DMS 273 (cell line): ENCODE data around the gene PDGFRB.

ENCODE experiments used
- DNase-seq: peaks from one replicate; lab custom pipeline; 2025; ENCODE audit not compliant: unreplicated experiment; lab: John Stamatoyannopoulos, UW

The PDGFRB gene

GRCh38 chr5:150155258-150156026 is at the start of gene PDGFRB:
Gene PDGFRB, minus strand, starts transcription at chr5:150155845. Its CDS starts 18,798 bp downstream, at chr5:150137047.
- peak; percentile 47 for DNase-seq

DNA sequence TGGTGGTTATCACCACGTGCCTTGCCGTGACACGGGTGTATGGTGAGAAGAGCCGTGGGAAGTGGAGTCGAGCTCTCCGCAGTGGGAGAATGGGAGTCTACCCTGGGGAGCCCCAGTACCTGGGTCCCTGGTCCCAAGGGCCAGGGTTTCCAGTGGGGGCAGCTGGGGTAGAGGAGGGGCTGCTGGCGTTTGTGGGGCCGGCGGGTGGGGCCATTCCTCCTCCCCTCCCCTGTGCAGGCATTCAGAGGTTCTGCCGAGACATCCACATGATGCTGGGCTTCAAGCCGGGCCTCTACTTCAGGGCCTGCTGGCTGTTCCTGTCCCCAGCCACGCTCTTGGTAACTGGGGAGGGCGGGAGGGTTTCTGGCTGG is 48.9 kb upstream of the PDGFRB start:
- no peak for DNase-seq

GRCh38 chr5:150203832-150204589 is 48.4 kb upstream of the PDGFRB start:
- DNase-seq, result no peak

- no peak for DNase-seq
These were observed 46.9 kb upstream of the PDGFRB start for GRCh38 chr5:150202501-150202900.

- no peak for DNase-seq
These were observed 41.8 kb upstream of the PDGFRB start for GRCh38 chr5:150197476-150197875.

DNA sequence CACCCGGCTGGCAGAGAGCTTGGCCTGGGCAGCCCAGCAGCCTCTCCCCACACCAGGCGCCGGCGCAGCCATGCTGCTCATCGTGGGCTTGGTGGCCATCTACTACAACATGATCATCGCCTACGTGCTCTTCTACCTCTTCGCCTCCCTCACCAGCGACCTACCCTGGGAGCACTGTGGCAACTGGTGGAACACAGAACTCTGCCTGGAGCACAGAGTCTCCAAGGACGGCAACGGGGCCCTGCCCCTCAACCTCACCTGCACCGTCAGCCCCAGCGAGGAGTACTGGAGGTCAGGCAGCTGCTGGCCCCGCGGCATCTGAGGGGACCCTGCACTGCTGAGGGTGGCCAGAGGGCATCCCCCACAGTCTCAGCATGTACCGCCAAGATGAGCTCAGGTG is 41.3 kb upstream of the PDGFRB start:
- DNase-seq, result no peak

GRCh38 chr5:150196514-150196913 is 40.9 kb upstream of the PDGFRB start:
- no peak for DNase-seq

GRCh38 chr5:150195736-150196485 is 40.3 kb upstream of the PDGFRB start:
- no peak for DNase-seq

DNA sequence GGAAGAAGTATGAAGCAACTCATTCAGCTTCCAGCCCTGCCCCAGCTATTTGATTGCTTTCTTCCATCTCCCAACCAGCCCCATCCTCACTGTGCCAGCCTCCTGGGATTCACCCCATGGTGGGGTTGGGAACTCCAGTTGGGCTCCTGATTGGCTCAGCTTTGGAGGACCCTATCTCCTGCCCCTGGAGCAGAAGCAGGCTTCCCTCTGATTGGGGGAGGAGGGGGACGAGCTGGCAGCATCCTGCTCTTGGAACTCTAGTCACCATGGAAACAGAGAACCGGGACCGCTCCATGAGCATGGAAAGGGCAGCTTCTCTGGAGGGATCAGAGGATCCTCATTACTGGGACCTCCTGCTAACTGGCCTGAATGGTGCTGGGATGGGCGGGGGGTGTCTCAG is 36.8 kb upstream of the PDGFRB start:
- peak; percentile 25 for DNase-seq

DNA sequence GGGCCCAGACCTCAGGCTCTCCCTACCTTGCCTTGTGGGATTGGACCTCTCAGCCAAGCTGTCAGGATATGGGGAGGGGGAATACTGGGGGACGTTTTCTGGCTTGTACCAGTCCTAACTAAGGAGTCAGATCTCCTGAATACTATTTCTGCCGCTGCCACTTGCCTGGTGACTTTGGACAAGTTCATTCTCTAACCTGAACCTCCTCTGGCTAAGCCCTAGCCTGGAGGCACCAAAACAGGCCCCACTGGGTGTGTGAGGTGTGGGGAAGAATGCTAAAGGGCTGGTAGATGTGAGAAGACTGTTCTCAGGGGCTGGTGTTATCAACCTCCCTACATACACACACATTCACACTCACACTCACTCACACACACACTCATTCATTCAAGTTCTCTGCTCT is 35.3 kb upstream of the PDGFRB start:
- no peak for DNase-seq

- DNase-seq, result no peak
These were observed 34.9 kb upstream of the PDGFRB start for GRCh38 chr5:150190503-150190979.

- DNase-seq, result no peak
These were observed 34.3 kb upstream of the PDGFRB start, which contains the start of gene SLC6A7 for GRCh38 chr5:150189728-150190502. Gene SLC6A7, plus strand, starts transcription at chr5:150190062. Its CDS starts 266 bp downstream, at chr5:150190328.

DNA sequence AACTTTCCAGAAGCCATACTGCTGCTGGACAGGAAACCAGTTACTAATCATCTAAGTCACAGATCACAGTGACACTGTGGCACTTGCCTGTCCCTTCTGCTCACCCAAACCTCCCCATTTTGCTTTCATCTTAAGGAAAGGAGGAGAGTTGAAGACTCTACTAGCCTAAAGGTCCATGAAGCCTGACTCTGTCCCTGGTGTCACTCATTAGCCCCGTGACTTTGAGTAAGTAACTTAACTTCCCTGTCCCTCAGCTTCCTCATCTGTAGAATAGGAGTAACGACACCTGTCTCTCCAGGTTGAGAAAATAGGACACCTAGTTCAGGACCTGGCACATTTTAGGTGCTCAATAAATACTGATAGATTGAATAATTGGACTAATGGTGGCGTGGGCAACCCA is 33.7 kb upstream of the PDGFRB start:
- DNase-seq, result no peak

DNA sequence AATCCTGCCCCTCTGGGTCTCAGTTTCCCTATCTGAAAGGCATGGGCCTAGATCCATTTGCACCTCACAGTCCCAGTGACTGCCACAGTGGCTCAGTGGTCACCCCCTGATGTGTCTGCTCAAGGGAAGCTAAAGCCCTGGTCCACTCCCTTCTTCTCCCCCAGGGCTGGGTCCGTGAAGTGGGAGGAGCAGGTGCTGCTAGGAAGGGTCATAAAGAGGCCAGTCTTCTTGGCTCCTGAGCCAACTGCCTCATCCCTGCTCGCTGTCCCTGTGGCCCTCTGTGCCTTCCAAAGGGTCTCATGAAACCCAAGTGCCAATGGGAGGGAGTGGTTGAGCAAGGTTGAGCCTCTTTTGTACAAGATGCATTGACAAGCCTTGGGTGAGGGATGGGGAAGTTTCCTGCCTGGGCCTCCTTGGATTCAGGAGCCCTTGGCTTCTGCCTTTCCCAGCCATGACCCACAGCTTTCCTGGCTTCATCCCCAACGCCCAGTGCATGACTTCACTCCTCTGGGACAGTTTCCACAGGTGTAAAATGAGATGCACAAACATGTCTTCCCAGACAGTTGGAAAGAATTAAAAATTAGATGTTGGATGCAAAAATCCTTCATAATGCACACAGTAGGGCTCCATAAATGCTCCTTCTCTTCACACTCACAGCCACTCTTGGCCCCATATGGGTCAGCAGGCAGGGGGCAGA is 32.6 kb upstream of the PDGFRB start:
- DNase-seq, result no peak

DNA sequence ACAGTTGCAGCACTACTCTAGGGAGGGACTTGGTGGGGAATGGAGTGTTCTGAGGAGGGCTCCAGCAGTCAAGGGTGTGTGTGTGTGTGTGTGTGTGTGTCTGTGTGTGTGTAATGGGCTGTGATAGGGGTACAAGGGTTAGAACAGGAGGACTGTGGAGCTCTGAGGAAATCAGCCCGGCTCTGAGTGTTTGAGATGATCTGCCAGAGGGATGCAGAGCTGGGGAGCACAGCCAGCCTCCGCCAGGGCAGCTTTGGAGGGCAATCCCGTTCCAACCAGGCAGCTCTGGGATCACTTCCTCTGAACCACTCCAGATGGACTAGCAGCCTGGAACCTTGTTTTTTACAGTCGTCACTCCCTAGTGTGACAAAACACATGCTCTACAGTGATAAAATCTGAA is 31.3 kb upstream of the PDGFRB start:
- peak; percentile 33 for DNase-seq

- no peak for DNase-seq
These were observed 30.5 kb upstream of the PDGFRB start for GRCh38 chr5:150186137-150186536.

- DNase-seq, result peak; percentile 33
These were observed 29.6 kb upstream of the PDGFRB start for GRCh38 chr5:150184990-150185912.

GRCh38 chr5:150184006-150184405 is 28.4 kb upstream of the PDGFRB start:
- no peak for DNase-seq

DNA sequence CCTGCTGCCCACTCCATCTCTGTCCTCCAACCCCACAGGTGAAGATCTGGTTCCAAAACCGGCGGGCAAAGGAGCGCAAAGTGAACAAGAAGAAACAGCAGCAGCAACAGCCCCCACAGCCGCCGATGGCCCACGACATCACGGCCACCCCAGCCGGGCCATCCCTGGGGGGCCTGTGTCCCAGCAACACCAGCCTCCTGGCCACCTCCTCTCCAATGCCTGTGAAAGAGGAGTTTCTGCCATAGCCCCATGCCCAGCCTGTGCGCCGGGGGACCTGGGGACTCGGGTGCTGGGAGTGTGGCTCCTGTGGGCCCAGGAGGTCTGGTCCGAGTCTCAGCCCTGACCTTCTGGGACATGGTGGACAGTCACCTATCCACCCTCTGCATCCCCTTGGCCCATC is 27.8 kb upstream of the PDGFRB start:
- no peak for DNase-seq
